NOMO-1 treated with DMSO at 0.1 percent for 48 hours (cell line): ENCODE data around the gene FFAR3.
A peak's percentile ranks its signal among the peaks of the same experiment; 100 is the strongest.
"Not testable (repeated sequence)": the region's sequence is repeated elsewhere in the genome, so short reads cannot be mapped to it uniquely, and the experiment has no call there.

Source experiments
- DNase-seq: peaks from one replicate; lab custom pipeline; 2025; ENCODE audit not compliant: unreplicated experiment; lab: John Stamatoyannopoulos, UW

Gene FFAR3

GRCh38 chr19:35349614-35350521 is 8.4 kb upstream of the FFAR3 start:
- no peak for DNase-seq

- no peak for DNase-seq
Measured at GRCh38 chr19:35350591-35350990, 7.7 kb upstream of the FFAR3 start.

GRCh38 chr19:35351411-35352176 is 6.7 kb upstream of the FFAR3 start:
- no peak for DNase-seq

GRCh38 chr19:35352177-35352447 is 6.1 kb upstream of the FFAR3 start:
- no peak for DNase-seq

GRCh38 chr19:35352448-35353304 is 5.6 kb upstream of the FFAR3 start:
- peak; percentile 65 for DNase-seq

- peak; percentile 6 for DNase-seq
Measured at GRCh38 chr19:35353635-35354034, 4.6 kb upstream of the FFAR3 start.

GRCh38 chr19:35354898-35355297 is 3.4 kb upstream of the FFAR3 start:
- DNase-seq, result no peak

- no peak for DNase-seq
Measured at GRCh38 chr19:35355791-35356460, 2.3 kb upstream of the FFAR3 start.

GRCh38 chr19:35358834-35359233 is 574 bp downstream of the FFAR3 start:
- not testable (repeated sequence) for DNase-seq

GRCh38 chr19:35359395-35359794 is 1.1 kb downstream of the FFAR3 start:
- not testable (repeated sequence) for DNase-seq

GRCh38 chr19:35360081-35360480 is 1.8 kb downstream of the FFAR3 start:
- DNase-seq, result not testable (repeated sequence)

GRCh38 chr19:35360880-35361420 is 2.7 kb downstream of the FFAR3 start:
- DNase-seq, result no peak

- DNase-seq, result no peak
Measured at GRCh38 chr19:35362261-35363000, 4.2 kb downstream of the FFAR3 start.

GRCh38 chr19:35363001-35363590 is 4.8 kb downstream of the FFAR3 start:
- no peak for DNase-seq

GRCh38 chr19:35363711-35364425 is 5.6 kb downstream of the FFAR3 start:
- DNase-seq, result no peak

- DNase-seq, result no peak
Measured at GRCh38 chr19:35365303-35365702, 7.0 kb downstream of the FFAR3 start.

GRCh38 chr19:35368378-35368777 is 10.1 kb downstream of the FFAR3 start:
- DNase-seq, result no peak

- no peak for DNase-seq
Measured at GRCh38 chr19:35369522-35369921, 11.3 kb downstream of the FFAR3 start.

GRCh38 chr19:35370722-35371121 is 12.5 kb downstream of the FFAR3 start, which contains the start of gene GPR42:
Gene GPR42, plus strand, starts transcription at chr19:35371068. Its CDS starts 292 bp downstream, at chr19:35371360.
- DNase-seq, result no peak
